NCI-H146 treated with DMSO at 0.1 percent for 48 hours (cell line): ENCODE measurements around the gene CXCL9.
A peak's percentile ranks its signal among the peaks of the same experiment; 100 is the strongest.
"Not testable (repeated sequence)": the region's sequence is repeated elsewhere in the genome, so short reads cannot be mapped to it uniquely, and the experiment has no call there.

Experiments used
- DNase-seq: peaks from one replicate; lab custom pipeline; 2025; ENCODE audit not compliant: unreplicated experiment; lab: John Stamatoyannopoulos, UW

Gene CXCL9

DNA sequence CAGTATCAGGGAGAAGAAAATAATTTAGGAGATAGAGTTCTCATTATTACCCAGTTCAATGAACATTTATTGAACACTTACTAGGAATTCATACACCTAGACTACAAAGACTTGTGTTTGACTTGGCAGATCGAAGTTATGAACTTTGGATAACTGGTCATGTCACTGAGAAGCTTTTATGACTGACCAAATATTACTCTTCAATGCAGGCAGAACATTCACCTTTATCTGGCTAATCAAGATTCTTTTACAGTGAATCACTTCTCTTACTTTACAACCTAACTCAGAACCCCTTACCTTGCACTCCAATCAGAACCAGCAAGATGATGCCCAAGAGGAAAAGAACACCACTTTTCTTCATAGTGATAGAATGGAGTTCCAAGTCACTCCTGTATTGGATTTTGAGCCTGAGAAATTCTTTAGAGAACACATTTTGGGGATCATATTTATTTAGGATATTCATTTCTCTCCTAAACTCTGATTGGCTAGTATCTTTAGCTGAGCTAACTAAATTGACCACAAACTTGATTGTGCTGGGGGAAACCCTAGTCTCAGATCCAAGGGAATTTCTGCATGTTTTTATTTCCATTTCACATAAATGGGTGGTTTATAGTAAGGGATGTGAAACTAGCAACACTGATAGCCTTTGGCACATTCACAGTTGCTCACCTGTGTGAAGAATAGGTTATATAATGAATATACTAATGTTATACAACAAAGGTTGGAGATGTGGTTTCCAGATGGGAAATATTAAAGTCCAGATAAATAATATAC, at the start of gene CXCL9:
Gene CXCL9, minus strand, starts transcription at position 421 of the 774 bp plus-strand sequence. Its CDS starts 60 bp downstream, at position 361.
- no peak for DNase-seq

DNA sequence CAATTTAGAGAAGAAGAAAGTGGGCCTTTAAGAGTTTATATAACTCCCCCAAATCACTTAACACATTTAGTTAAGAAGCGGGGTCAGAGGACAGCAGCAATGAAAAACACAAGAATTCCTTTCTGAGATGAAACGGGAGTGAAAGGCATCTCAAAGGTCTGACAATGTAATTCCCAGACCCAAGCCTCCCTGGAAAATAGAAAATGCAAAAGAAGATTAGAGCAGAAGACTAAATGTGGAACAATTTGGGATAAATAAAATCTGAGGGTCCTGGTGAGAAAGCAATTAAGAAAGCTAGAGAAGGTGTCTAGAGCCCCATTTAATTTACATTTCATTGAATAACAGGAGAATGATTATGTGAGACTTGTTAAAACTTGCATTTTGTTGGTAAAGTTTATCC, 48.1 kb upstream of the CXCL9 start:
- no peak for DNase-seq

DNA sequence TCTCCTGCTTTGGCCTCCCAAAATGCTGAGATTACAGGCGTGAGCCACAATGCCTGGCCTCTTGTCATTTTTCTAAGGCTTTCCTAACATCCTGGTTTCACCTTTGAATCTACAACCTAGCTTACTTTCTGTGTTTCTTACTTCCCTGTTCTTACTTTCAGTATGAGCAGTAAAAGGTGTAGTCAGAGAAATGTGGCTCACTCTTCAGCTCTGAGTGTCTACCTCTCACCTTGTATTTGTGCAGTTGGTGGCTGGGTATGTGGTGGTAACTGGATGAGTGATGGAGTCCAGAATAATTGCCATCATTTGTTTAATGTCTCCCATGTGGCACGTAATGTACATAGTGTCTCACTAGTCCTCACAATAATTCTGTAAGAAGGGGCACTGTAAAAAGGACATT, 47.7 kb upstream of the CXCL9 start:
- DNase-seq, result no peak

DNA sequence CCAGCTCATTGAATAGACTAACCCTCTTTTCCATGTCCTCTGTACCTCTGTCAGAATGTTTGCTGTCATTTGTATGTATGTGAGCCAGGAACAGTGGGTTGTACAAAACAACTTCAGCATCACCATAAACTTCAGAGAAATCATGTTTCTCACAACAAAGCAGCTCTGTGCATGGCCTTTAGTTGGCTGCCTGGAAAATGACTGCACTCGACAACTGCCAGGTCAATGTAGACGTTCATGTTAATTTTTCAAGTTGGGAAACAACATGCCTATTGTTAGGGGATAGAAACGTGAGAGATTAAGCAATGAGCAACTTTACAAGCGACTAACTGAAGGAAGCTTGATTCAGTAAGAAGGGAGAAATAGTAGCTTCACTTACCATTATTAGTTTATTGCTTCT, 46.4 kb upstream of the CXCL9 start:
- DNase-seq, result no peak

DNA sequence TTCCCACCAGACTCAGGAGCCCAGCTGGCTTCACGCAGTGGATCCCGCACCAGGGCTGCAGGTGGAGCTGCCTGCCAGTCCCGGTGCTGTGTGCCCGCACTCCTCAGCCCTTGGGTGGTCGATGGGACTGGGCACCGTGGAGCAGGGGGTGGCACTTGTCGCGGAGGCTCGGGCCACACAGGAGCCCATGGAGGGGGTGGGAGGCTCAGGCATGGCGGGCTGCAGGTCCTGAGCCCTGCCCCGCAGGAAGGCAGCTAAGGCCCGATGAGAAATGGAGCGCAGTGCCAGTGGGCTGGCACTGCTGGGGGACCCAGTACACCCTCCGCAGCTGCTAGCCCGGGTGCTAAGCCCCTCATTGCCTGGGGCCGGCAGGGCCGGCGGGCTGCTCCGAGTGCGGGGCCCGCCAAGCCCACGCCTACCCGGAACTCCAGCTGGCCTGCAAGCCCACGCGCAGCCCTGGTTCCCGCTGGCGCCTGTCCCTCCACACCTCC, 43.3 kb upstream of the CXCL9 start:
- not testable (repeated sequence) for DNase-seq

DNA sequence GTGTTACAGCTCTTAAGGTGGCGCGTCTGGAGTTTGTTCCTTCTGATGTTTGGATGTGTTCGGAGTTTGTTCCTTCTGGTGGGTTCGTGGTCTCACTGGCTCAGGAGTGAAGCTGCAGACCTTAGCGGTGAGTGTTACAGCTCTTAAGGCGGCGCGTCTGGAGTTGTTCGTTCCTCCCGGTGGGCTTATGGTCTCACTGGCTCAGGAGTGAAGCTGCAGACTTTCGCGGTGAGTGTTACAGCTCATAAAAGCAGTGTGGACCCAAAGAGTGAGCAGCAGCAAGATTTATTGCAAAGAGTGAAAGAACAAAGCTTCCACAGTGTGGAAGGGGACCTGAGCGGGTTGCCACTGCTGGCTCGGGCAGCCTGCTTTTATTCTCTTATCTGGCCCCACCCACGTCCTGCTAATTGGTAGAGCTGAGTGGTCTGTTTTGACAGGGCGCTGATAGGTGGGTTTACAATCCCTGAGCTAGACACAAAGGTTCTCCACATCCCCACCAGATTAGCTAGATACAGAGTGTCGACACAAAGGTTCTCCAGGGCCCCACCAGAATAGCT, 42.6 kb upstream of the CXCL9 start:
- DNase-seq, result not testable (repeated sequence)

DNA sequence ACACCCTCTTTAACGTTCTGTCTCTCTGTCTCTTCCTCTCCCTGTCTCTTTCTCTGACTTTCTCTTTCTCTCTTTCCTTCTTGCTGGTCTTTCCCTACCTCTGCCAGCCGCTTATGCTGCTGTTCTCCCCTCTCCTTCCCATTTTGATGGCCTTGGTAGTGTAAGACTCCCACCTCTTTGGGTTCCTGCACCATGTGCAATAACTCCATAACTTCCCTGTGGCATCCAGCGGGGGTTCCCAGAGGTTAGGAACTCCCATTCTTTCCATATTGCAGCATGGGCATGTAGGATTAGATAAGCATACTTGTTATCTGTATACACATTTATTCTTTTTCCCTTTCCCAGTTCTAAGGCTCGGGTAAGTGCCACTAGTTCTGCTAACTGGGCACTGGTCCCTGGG, 37.4 kb upstream of the CXCL9 start:
- not testable (repeated sequence) for DNase-seq

DNA sequence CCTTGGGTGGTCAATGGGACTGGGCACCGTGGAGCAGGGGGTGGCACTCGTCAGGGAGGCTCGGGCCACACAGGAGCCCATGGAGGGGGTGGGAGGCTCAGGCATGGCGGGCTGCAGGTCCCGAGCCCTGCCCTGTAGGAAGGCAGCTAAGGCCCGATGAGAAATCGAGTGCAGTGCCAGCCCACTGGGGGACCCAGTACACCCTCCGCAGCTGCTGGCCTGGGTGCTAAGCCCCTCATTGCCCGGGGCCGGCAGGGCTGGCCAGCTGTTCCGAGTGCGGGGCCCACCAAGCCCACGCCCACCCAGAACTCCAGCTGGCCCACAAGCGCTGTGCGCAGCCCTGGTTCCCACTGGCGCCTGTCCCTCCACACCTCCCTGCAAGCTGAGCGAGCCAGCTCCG, 36.0 kb upstream of the CXCL9 start:
- DNase-seq, result not testable (repeated sequence)

DNA sequence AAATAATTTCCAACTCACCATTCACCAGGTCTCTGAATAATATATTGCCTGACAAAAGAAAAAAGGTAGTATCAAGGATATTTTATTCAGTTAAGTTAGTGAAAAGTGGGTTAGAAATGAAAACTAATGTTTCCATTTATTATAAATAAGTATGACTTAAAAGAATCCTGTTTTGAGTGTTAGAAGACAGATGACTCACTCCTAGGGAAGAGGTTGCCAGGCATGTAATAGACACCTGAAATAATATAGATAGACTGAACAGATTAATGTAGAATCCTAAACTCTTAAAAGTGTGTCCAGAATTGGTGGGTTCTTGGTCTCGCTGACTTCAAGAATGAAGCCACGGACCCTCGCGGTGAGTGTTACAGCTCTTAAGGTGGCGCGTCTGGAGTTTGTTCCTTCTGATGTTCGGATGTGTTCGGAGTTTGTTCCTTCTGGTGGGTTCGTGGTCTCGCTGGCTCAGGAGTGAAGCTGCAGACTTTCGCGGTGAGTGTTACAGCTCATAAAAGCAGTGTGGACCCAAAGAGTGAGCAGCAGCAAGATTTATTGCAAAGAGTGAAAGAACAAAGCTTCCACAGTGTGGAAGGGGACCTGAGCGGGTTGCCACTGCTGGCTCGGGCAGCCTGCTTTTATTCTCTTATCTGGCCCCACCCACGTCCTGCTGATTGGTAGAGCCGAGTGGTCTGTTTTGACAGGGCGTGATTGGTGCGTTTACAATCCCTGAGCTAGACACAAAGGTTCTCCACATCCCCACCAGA, 35.1 kb upstream of the CXCL9 start:
- DNase-seq, result not testable (repeated sequence)

DNA sequence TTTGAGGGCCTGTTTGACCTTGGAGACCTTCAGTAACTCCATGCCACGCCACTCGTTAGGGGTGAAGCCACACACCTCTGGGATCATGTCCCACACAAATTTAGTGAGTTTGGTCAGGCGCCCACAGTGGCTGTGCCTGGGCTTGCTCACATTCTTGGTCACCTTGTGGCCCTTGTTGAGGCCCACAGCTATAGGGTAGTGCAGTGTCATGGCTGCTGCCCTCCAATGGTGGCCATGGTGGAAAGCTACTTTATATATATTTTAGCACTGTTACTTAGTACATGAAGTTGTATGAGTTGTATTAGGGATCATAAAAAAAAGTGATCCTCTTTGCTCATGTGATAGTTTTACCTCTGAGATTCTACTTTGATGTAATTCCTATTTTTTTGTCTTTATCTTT, 29.5 kb upstream of the CXCL9 start:
- DNase-seq, result no peak

DNA sequence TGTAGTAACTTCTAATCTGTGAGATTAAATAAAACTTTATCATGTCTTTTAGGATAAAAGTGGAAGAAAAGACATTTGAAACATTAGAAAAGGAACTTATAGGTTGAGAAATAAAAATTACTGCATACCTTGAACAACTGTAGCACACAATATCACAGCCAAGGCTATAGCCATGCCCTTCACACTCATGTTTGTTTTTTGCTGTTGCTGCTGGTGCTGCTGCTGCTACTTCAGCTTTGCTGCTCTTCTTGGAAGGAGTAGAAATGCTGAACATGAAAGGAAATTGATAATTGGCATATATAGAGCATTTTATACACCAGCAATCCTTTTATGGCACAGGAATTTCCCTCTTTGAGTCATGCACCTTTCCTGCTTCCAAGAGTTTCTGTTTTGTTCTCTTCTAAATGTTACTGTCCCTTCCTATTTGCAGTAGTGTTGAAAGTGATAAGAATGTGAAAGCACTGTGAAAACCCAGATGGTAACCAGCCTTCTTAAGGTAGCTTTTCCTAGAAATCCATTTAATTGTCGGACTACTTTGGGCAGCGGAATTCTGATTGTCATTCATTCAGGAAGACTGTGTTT, 28.6 kb upstream of the CXCL9 start, which contains the start of gene CXCL11:
Gene CXCL11, minus strand, starts transcription at position 272 of the 582 bp plus-strand sequence. Its CDS starts 83 bp downstream, at position 189.
- DNase-seq, result no peak

DNA sequence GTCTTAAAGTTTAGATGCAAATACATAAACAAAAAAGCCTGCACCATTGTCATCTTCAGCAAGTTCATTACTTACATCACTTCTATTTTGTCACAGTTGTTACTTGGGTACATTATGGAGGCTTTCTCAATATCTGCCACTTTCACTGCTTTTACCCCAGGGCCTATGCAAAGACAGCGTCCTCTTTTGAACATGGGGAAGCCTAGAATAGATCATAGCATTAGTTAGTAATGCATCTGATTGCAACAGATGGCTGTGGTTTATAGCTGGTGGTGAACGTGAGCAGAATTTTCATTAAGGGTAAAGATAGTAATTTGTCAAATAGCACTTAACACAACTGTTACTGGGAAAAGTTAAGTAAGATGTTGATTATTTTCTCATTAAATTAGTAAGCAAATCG, 27.8 kb upstream of the CXCL9 start:
- DNase-seq, result no peak

DNA sequence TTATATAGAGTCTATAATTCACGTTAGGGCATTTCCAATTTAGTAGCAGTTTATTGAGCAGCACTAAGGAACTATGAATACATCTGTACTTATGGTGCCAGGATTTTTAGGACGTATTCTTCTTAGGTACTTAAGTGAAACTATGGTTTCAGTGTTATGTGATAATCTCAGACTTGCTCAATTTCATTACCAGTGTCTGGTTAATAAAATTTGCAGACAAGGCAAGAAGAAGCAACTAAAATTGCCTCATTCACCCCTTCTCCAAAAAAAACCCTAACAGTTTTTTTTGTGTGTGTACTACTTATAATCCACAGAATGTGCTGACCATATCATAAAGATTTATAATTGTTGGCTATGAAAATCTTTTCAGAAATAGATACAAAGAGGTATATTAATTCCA, 22.0 kb upstream of the CXCL9 start:
- no peak for DNase-seq

DNA sequence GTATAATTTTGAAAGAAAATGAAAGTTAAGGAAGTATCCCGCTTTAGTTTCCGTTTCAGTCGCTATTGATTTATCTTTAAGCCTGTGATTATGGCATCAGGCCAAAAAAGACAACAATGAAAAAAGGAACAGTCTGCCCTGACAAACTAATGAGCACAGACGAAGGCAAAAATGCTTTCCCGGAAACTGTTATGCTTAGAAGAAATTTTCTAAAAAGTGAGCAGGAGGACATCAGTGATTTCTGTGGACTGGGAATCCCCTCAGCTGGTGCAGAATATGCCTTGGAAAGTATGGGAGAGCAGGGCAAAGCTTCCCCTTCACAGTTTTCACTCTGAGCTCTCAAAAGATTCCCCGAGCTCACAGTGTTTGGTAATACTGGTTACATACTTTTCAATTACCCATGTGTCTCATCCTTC, 21.0 kb upstream of the CXCL9 start:
- peak; percentile 5 for DNase-seq

DNA sequence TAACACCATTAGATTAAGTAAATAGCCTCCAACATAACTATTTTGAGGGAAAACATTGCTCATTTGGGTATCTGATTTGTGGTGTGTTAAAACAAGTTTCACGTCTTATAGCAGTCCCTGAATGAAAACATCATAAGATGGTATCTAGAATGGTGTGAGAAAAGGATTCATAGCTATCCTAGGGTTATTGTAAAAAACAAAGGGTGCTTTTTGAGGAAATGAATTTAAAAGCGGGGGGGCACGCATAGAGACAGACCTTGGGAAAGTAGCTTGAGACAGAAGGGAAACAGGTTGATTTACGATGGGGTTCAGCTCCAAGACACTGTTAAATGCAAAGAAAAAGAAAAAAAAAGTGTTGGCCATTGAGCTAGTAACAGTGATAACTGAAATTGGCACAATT, 16.8 kb upstream of the CXCL9 start:
- DNase-seq, result no peak

DNA sequence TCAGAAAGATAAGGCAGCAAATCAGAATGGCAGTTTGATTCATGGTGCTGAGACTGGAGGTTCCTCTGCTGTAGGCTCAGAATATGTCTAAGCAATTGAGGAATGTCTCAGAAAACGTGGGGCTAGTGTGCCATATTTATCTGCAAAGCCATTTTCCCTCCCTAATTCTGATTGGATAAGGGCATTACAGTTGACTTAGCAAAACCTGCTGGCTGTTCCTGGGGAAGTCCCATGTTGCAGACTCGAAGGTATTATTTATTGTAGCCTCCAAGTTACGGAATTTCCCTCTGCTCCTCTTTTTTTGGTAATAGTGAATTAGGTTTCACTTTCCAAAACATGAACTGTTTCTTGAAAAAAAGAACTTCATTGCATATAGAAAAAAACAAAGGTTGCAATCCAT, 16.1 kb upstream of the CXCL9 start, which contains the start of gene CXCL10:
Gene CXCL10, minus strand, starts transcription at position 109 of the 400 bp plus-strand sequence. Its CDS starts 66 bp downstream, at position 43.
- no peak for DNase-seq

DNA sequence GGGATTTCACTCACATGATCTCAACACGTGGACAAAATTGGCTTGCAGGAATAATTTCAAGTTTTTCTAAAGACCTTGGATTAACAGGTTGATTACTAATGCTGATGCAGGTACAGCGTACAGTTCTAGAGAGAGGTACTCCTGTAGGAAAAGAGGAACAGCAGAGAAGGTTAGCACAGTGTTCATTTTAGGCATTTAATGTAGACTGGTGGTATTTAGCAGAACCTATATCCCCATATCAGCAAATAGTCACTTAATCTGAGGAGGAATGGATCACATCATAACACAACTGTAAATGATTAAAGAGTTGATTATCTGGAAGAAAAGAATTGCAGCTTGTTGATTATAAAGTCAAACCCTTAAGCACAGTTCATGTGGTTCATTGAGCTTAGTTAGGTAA, 15.4 kb upstream of the CXCL9 start:
- DNase-seq, result no peak

DNA sequence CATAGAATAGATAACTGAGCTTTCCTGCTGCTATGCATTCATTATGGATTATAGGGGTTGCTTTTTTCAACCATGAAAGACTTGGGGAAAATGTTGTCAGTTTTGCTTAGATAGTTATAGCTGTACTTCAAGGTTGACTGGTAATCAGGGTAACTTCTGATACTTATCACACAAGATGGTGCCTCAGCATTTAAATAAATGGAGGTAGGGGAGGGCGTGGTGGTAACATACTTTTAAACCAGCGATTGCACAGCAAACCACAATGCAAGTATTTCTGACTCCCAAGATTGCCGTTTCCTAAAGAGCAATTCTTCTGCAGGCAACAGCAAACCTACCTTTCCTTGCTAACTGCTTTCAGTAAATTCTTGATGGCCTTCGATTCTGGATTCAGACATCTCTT, 14.7 kb upstream of the CXCL9 start:
- no peak for DNase-seq

DNA sequence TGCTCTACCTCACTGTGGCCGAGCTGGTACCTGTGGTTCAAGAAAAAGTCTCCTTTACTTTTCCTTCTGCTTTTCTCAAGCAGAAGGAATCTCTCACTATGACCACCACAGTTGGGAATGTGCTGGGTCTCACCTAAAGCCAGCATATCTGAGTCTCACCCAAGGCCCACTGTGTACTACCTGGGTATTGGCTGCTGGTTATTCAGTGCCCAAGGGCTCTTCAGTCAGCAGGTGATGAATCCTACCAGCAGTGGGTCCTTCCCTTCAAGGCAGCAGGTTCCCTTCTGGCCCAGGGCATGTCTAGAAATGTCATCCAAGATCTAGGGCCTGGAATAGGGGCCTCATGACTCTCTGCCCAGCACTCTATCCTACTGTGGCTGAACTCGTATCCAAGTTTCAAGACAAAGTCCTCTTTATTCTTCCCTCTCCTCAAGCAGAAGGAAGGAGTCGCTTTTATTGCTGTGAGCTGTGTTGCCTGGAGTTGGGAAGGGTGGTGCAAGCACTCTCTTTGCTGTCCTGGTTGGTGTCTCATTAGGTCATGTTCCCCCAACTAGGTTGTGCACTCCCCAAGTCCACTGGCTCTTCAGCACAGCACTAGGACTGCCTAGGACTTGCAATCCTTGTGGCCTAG, 9.9 kb upstream of the CXCL9 start:
- DNase-seq, result no peak

DNA sequence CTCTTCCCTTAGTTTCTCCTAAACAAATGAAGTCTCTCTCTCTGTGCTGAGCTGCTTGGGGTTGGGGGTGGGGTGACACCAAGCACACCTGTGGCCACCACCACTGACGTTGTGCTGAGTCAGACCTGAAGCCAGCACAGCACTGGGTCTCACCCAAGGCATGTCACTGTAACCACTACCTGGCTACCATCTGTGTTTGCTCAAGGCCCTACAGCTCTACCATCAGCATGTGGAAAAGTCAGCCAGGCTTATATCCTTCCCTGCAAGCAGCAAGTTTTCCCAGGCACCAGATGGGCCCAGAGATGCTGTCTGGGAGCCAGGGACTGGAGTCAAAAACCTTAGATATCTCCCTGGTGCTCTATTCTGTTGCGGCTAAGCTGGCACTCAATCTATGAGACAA, 9.1 kb upstream of the CXCL9 start:
- no peak for DNase-seq

DNA sequence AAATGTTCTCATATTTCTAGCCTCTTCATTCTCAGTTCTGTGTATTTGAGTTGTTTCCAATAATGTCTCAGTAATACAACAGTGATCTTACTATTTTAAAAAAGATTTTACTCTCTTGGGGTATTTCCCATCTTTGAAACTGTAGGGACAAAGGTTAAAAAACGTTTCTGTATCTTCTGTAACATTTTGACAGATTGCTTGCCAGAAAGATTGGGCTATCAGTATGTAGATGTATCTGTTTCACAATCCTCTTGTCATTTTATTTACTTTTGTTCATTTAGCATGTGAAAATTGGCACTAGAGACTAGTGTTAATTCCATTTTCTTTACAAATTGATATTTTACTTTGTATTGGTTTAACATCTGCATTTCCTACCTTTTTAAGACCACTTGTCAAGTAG, 6.2 kb upstream of the CXCL9 start:
- DNase-seq, result no peak
